ENCODE measurements around the gene PLCXD1.
"Not testable (repeated sequence)": the region's sequence is repeated elsewhere in the genome, so short reads cannot be mapped to it uniquely, and the experiment has no call there.

The PLCXD1 gene

DNA sequence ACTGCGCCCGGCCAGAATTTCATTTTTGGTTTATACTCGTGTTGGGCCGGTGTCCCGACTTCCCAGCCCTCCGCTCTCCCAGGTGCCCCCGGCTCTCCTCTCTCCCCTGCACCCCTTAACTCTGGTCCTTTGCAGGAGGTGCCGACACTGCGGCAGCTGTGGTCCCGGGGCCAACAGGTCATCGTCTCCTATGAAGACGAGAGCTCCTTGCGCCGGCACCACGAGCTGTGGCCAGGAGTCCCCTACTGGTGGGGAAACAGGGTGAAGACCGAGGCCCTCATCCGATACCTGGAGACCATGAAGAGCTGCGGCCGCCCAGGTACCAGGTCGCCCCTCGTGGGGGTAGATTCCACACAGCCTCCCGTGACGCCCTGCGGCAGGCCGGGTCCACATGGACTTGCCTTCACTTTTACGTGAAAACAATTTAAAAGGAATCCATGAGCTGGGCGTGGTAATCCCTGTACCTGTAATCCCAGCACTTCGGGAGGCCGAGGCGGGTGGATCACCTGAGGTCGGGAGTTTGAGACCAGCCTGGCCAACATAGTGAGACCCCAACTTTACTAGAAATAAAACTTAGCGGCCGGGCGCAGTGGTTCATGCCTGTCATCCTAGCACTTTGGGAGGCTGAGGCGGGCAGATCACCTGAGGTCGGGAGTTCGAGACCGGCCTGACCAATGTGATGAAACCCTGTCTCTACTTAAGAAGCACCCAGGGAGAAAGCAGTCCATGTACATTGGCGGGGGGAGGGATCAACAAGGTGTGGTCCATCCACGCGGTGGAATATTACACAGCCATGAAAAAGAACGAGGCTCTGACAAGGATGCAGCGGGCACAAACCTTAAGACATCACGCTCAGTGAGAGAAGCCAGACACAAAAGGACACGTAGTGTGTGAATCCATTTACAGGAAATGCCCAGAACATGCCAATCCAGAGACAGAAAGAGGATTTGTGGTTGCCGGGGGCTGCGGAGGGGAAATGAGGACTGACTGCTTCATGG is 12.0 kb downstream of the PLCXD1 start:
- no peak for DNase-seq

DNA sequence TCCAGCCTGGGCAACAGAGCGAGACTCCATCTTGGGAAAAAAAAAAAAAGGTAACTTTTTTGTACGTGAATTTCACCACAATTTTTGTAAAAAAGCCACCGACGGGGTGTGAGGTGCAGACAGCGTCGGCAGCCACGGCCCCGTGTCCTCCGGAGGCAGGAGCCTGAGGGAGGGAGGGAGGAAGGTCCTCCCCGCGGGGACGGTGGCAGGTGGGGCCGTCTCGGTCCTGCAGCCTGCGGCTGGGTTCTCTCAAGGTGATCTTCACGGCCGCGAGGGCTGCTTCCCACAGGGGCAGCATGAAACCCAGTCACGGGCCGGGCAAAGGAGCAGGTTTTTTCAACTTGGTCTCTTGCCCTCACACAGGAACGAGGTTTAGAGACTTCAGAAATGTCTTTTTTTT is 14.0 kb downstream of the PLCXD1 start:
- no peak for DNase-seq

DNA sequence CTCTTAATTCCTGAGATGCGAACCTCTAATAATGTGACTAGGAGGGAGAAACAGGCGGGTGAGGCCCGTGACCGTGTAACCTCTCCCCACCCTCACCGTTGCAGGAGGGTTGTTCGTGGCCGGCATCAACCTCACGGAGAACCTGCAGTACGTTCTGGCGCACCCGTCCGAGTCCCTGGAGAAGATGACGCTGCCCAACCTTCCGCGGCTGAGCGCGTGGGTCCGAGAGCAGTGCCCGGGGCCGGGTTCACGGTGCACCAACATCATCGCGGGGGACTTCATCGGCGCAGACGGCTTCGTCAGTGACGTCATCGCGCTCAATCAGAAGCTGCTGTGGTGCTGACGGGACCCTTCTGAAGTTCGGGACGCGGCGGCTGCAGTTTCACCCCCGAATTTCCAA is 17.8 kb downstream of the PLCXD1 start:
- DNase-seq = no peak

DNA sequence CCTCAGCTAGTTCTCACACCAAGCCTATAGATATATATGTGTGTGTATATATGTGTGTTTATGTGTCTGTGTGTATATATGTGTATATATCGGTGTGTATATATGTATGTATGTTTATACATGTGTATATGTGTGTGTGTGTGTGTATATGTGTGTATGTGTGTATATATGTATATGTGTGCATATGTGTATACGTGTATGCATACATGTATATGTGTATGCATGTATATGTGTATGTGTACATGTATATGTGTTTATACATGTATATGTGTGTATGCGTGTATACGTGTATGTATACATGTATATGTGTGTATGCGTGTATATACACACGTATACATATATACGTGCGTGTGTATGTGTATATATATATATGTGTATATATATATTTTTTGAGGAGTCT is 19.2 kb downstream of the PLCXD1 start:
- no peak for DNase-seq

DNA sequence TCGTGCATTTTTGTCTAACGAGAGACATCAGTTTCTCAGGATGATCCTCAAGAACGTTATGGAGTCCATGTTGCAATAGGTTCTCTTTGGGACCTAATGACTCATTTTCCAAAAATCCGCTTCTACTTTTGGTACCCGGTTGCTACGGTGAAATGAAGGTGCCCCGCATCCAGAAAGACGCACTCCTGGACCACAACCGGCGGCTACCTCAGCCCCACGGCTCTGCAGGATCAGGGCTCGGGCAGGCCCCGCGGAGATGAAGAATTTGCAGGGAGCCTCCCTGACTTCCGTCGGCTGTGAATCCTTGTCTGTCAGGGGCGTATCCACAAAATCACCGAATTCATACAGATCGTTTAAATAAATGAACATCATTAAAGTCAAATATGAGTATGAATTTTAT is 21.8 kb downstream of the PLCXD1 start:
- no peak for DNase-seq

DNA sequence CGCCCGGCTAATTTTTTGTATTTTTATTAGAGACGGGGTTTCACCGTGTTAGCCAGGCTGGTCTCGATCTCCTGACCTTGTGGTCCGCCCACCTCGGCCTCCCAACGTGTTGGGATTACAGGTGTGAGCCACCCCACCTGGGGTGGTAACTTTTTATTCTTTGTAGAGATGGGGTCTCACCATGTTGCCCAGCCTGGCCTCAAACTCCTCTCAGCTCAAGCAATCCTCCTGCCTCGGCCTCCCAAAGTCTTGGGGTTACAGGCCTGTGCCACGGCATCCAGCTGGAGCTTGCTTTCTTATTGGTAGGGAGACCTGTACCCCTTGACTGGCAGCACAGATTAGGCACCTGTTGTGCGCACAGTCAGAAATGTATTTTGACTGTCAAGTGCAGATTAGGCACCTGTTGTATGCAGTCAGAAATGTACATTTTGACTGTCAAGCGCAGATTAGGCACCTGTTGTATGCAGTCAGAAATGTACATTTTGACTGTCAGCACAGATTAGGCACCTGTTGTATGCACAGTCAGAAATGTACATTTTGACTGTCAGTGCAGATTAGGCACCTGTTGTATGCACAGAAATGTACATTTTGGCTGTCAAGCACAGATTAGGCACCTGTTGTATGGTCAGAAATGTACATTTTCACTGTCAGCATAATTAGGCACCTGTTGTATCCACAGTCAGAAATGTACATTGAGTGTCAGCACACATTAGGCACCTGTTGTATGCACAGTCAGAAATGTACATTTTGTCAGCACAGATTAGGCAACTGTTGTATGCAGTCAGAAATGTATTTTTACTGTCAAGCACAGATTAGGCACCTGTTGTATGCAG is 24.8 kb downstream of the PLCXD1 start:
- not testable (repeated sequence) for DNase-seq

DNA sequence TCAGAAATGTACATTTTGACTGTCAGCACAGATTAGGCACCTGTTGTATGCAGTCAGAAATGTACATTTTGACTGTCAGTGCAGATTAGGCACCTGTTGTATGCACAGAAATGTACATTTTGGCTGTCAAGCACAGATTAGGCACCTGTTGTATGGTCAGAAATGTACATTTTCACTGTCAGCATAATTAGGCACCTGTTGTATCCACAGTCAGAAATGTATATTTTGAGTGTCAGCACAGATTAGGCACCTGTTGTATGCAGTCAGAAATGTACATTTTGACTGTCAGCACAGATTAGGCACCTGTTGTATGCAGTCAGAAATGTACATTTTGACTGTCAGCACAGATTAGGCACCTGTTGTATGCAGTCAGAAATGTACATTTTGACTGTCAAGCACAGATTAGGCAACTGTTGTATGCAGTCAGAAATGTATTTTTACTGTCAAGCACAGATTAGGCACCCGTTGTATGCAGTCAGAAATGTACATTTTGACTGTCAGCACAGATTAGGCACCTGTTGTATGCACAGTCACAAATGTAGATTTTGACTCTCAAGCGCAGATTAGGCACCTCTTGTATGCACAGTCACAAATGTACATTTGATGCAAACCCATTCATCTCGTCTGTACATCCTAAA is 25.6 kb downstream of the PLCXD1 start:
- DNase-seq = not testable (repeated sequence)

DNA sequence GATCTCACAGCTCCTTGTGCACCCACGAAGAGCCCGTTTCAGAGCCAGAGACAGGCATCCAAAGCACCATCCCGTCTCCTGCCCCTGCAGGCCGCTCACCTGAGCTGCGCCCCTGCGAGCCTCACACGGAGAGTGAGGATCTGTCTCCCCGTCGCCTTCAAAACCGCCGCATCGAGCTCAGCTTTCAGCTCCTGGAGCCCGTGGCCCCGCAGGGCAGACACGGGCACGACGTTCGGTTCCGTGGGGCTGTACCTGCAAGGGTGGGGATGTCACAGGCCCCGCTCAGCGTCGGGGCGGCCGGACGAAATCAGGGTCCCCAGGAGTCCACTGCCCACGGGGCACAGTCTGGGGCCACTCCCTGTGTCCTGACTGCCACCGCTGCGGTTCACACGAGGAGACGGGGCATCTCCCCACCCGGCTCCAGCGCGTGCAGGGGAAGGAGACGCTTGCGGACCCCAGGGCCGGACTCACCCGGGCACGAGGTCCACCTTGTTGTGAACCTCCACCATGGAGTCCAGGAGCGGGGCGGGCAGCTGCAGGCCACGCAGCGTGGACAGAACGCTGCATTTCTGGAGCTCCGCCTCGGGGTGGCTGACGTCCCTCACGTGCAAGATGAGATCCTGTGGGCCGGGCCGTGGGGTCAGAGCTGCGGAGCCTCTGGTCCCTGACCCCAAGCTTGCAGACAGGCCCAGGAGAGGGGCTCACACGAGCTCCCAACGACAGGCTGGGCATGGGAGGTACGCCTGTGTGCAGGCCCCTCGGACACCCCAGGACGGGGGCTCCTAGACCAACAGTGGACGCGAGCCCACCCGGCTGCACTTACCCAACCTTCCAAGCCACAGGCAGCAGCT is 26.3 kb downstream of the PLCXD1 start:
- DNase-seq = no peak

DNA sequence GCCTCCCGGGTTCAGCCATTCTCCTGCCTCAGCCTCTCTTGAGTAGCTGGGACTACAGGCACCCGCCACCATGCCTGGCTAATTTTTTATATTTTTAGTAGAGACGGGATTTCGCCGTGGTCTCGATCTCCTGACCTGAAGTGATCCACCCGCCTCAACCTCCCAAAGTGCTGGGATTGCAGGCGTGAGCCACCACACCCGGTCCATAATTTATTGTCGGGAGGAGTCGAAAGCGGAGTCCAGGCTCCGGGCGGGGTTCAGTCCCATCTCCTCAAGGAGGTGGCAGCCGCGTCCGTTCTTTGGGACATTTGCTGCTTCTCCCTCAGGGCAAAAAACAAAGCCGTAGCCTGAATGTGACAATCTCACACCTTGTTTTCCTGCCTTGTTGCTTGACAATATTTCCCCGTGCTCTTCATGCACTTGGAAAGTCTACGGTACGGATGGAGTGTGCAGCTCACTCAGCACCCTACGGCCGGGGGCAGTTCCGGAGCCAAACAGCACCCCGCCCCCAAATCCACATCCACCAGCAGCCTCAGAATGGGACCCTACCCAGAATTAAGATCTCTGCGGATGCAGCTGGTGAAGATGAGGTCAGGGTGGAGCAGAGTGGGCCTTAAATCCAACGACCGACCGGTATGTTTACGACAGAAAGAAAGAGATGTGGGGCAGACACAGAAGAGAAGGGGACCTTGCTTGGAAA is 27.8 kb downstream of the PLCXD1 start:
- no peak for DNase-seq

DNA sequence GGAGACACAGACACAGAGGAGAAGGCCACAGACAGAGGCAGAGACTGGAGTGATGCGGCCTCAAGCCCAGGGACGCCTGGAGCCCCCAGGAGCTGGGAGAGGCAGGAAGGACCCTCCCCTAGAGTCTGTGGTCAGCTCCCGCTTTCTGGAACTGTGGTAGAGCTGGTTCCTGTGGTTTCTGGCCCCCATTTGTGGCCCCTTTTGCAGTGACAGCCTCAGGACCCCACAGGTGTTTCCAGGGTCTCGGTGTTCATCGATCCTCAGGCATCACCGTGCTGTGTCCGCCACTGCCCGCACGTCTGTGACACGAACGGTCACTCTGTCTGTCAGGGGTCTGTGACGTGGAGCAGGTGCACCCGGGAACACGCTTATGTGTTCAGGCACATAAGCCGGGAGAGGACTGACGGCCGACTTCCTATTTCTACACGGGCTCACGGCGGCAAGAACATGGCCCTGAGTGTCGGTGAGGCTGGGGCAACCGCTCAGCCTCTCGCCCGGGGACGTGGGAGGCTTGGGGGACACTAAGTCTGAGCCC is 29.5 kb downstream of the PLCXD1 start:
- no peak for DNase-seq

DNA sequence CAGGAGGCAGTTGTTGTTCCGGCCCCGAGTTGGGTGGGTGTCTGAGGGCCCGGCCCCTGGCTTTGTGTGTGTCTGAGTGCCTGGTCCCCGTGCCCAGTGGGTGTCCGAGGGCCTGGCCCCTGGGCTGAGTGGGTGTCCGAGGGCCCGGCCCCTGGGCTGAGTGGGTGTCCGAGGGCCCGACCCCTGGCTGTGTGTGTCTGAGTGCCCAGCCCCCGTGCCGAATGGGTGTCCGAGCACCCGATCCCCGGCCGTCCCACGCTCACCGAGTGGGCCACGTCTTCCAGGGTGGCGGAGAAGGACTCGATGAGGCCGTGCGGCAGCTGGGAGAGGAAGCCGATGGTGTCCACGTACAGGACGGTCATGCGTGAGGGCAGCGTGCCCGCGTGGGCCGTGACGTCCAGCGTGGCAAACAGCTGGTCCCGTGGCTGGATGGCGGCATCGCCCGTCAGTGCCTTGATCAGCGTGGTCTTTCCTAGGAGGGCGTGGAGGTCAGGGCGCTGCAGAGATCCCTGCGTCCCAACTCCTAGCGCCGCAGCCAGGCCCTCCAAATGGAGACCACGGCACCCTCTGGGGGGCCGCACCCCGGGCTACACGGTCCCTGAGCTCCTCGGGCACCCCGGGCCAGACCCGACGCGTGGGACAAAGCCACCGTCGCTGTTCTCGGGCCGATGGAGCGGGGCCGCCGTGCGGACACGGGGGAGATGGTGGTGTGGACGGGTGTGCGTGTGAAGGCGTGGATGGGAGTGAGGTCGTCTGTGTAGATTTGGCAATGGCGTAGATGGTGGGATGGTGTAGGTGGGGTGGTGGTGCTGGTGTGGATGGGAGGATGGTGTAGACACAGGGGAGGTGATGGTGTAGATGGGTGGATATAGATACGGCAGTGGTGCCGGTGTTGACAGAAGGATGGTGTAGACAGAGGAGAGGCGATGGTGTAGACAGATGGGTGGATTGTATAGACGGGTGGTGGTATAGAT is 30.3 kb downstream of the PLCXD1 start:
- DNase-seq = no peak

DNA sequence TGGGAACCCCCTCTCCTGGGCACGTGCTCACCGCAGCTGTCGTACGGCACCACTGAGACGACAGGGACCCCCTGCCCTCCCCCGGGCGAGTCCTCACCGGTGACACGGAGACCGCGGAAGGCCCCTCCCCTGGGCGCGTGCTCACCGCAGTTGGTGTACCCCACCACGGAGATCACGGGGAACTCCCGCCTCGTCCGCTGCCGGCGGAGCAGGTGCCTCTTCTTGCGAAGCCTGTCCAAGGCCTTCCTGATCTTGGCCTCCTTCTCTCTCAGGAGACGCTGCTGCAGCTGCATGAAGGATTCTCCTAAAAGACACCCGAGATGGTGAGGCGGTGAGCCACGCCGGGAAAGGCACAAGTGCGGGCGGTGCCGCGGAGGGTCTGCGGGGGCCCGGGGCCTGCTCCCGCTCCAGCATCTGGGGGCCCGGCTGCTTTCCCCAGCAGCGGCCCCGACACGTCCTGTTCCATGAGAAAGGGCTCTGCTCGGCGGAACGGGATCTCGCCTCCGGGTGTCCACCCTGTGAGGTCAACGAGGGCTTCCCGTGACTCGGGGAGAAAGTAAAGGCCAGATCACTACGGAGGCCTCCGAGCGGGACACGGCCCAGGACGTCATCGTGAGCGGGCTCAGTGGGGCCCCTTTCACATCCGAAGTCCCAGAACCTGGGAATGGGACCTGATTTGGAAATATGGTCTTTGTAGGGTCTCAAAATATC is 31.6 kb downstream of the PLCXD1 start:
- no peak for DNase-seq

DNA sequence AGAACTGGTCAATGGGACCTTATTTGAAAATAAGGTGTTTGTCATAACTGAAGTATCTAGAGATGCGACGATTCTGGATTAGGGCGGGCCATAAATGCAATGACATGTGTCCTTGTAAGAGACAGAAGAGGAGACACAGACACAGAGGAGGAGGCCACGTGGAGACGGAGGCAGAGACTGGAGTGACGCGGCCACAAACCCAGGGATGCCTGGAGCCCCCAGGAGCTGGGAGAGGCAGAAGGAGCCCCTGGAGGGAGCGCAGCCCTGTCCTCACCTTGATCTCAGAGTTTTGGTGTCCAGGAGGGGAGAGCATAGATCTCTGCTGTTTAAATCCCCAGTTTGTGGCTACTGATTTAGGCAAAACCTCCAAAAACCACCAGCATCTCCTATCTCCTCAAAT is 32.4 kb downstream of the PLCXD1 start:
- no peak for DNase-seq

DNA sequence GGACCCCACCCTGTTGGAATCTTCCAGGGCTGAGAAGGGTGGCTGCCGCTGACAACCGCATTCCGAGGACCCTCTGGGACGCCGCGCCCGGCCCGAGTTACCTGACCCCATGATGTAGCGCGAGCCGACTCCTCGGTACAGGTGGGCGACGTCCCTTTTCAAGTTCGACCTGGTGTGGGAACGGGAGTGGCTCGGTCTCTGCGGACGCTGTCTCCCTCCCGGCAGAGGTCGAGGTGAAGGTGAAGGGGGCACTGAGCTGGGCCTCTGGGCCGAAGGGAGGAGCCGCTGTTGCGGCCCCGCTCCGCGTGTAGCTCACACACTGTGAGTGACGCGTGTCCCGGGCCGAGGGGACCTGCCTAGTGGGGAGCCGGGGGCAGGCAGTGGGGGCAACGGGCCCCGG is 32.9 kb downstream of the PLCXD1 start:
- no peak for DNase-seq

DNA sequence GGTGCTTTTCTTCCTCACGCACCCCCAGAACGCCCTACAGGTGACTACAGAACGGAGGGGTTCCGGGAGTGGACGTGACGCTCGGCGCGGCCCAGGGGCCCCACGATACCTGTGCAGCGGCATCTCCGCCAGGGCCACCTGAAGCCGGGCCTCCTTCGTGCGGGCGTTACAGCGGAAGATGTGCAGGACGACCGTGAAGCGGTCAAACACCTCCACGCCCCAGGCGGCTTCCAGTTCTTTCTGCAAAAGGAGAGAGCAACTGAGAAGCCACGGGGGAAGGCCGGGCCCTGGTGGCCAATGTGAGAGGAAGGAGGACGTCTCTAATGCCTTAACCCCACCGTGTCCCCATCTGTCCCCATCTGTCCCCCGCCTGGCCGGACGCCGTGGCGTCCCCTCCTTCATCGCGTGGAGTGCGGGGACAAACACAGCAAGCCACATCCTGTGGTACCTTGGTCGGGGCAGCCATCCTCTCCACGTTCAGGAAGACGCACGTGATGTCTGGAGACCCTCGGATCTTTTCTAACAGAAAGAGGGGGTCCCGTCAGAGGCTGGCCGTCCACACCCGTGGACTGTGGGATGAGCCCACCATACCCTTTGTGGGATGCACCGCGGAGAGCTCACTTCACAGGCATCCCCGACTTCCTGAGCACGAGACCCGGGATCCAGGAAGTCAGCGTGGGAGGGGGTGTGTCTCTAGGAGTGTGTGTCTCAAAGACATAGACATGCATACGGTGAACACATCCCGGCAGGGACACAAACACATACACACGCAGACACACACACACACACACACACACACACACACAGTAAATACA is 33.8 kb downstream of the PLCXD1 start:
- DNase-seq = no peak

DNA sequence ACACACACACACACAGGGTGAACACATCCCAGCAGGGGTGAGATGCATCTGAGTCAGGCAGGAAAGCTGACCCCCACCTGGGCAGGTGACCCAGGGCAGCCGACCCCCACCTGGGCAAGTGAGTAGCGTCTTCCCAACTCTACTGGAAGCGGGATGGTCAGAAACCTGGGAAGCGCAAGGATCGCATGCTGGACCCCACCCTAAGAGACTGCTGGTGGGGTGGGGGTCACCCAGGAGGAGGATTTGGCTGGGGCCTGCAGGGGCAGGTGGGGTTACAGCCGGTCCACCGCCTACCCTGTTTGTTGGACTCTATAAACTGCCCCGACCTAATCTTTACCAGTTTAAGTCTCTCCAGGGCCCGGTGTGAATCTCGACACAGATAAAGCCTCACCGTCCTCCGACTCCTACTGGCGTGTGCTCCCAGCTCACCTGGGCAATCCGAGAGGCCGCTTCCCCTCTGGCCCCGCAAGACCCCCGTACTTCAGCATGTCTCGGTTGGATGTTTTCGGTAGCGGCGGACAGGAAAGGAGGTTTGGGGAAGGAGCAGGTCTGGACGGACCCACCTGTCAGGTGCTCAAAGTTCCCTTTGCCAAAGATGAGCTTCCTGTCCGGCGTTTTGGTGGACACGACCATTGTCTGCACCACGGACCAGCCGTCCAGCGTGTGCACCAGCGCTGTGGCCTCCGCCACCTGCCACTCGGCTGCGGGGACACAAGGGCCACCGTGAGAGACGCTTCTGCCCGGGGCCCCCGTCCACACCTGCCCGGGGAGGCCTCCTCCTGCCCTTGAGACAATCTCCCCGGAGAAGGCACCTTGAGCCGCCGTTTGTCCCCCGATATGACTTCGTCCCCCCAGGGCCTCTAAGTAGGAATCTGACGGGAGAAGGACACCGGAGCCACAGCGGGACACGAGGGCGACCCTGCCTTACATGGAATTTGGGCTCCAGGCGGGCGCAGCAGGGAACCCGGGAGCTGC is 35.5 kb downstream of the PLCXD1 start:
- no peak for DNase-seq

DNA sequence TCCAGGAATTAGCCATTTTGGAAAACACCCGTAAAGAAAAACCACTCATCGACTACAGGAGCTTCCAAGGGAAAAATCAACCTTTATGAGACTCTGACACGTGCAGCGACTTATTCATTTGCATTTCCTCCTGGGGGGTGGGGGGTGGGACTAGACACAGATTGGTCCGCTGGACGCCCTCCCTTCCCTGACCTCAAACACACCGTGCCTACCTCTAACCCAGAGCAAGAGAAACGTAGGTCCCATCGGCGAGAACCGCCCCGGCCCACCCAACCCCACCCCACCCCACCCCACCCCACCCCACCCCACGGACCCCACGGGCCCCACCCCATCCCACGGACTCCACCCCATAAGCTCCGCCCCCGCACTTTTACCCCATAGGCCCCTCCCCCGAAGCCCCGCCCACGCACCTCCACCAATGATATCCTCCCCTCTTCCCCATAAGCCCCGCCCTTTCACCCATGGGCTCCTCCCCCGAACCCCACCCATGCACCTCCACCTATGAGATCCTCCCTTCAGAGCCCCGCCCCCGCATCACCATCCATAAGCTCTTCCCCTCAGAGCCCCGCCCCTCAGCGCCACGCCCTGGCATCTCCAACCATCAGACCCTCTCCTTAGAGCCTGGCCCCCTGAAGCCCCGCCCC is 36.4 kb downstream of the PLCXD1 start:
- DNase-seq = peak; percentile 7 to 92

Measured in inflammatory macrophage treated with lipopolysaccharide for 1 hour (primary cell).